ENCODE measurements around the gene GPRIN1. TPM values are rescaled to one million over a fixed set of nuclear protein-coding genes. Genes with fewer than 3 reads are reported as not detected.

Gene GPRIN1
- total RNA-seq, 1 donor from 2014 or later = 3.7 TPM

DNA sequence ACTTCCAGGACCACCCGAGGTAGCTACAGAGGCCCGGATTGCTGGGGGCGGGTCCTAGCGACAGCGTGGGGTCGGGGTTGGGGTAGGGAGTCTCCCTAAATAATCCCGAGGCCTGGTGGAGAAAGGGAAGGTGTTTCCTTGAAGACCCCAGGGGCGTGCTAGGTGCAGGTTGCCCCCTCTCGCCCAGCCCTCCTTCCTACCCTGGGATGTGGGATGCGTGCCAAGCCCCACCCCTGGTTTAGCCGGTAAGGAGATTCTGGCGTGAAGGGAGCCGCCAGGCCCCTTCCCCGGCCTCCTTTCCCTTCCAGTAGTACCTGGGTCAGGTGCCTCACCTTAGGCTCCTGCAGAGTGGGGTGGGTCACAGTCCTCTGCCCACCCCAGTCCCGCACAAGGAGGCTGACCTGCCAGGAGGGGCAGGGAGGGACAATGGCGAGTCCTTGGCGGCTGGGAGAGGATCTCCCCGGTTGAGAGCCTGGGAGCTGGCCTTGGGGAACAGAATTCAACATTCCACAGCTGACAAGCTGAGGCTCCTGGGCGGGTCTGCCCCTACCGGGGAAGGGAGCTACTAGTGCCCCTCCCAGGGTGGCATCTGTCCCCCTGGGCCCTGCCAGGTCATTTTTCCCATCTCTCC lies 38.0 kb upstream of the GPRIN1 start:
- peak overlapping the region; percentile 63 for H3K27ac Mint-ChIP-seq
- peaks cover 17% of the 10 kb centered on the region for H3K36me3 Mint-ChIP-seq (ENCODE audit: low read depth)
- H3K9me3 Mint-ChIP-seq = no peaks in the 10 kb centered on the region
- H3K27me3 Mint-ChIP-seq = no peaks in the 10 kb centered on the region
- peak; percentile 70 for DNase-seq
- peak overlapping the region; percentile 91 for H3K4me3 Mint-ChIP-seq
- H3K4me1 Mint-ChIP-seq = peaks cover 44% of the 10 kb centered on the region
- intact Hi-C loops (cut with micrococcal nuclease) = loop anchor here (1.0 to 5.0 kb wide), 5 partner anchors 29 to 439 kb away; partner anchors contain the start of genes RNF44 and UIMC1

DNA sequence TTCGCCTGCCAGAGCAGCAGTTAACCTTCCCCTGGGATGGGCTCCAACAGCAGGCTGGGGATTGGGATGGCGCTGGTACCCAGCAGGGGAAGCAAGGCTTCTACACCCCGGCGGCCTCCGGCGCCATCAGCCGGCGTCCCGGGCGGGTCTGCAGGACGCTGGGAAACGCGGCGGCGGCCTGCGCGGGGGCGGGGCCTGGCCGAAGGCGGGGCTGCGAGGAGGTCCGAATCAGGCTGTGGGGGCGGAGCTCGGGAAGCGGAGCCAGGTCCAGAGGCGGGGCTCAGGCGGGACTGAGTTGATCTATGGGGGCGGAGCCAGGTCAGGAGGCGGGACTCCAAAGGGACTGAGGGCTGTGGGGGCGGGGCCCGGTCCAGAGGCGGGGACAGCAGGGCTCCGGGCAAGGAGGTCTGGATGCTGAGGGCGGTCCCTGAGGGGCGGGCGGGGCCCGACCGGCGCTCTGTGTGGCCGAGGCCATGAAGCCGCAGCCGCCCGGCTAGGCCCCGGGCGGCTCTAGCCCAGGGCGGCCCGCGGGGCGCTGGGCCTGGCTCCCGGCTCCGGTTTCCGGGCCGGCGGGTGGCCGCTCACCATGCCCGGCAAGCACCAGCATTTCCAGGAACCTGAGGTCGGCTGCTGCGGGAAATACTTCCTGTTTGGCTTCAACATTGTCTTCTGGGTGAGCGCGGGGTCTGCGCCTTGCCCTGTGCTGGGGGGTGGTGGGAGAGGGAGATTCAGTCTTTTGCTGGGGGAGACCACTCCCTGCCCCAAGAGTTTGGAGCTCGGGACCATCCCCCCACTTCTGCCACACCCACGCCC lies 37.3 kb upstream of the GPRIN1 start, which contains the start of gene TSPAN17:
Gene TSPAN17, plus strand, starts transcription at position 455 of the 813 bp plus-strand sequence. Its CDS starts 132 bp downstream, at position 587.
- Mint-ChIP-seq H3K27ac (peak within 1 kb of the TSS; percentile 89), H3K4me3 (peak within 1 kb of the TSS; percentile 91), H3K4me1 (peaks cover 39% of the 10 kb centered on the region), H3K9me3 (no peaks in the 10 kb centered on the region), H3K36me3 (ENCODE audit: low read depth) (peaks cover 13% of the 10 kb centered on the region), H3K27me3 (no peaks in the 10 kb centered on the region)
- DNase-seq = peak; percentile 100
- intact Hi-C loops (cut with micrococcal nuclease) = loop anchor here (1.0 to 5.0 kb wide), 5 partner anchors 28 to 440 kb away; partner anchors contain the start of genes RNF44 and UIMC1

DNA sequence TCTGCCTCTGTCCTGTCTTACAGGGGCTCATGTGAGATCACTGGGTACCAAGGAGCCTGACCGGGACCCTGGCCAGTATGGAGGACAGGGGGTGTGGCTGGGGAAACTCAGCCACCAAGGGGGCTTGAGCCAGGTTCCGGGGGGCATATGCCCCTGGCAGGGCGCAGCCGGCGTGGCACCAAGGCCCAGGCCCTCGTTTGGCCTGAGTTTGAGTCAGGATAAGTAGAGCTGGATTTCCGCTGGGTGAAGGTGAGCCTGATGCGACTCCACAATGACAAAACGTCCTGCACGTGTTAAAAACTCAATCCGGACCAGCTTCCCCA lies 36.7 kb upstream of the GPRIN1 start:
- DNase-seq = no peak
- Mint-ChIP-seq H3K4me1 (peaks cover 38% of the 10 kb centered on the region), H3K27me3 (no peaks in the 10 kb centered on the region), H3K9me3 (no peaks in the 10 kb centered on the region), H3K36me3 (ENCODE audit: low read depth) (peaks cover 9% of the 10 kb centered on the region), H3K4me3 (peak overlapping the region; percentile 91), H3K27ac (peak overlapping the region; percentile 89)
- intact Hi-C loops (cut with micrococcal nuclease) = loop anchor here (1.0 to 5.0 kb wide), 5 partner anchors 27 to 441 kb away; partner anchors contain the start of genes RNF44 and UIMC1

DNA sequence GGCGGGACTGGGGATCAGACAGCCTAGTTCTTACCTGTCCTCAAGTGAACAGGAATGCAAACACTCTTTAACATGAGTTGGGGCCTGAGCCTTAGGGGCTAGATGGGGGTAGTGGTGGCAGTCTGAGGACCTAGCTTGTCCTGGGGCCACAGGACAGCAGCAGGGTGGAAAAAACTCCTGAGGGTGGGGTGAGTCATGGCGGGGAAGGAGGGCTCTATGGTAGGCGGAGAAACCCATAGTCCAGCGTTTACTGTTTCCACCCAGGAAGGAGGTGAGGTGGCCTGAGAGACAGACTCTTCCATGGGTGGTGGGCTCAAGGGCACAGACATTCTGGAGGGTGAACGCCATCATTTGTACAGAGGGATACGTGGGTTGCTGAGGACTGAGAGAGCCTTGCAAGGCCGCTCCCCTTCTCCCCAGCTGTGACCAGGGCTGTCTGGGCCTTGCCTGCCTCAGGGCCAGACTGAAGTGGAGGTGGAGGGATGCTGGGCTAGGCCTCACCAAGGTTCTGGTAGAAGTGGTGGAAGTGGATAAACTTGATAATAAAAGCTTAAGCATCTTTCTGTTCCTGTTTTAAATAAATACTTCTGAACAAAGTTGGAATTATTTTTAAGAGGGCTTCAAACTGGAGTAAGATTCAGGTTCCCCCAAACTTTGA lies 36.2 kb upstream of the GPRIN1 start:
- intact Hi-C loops (cut with micrococcal nuclease) = loop anchor here (2.0 to 5.0 kb wide), 2 partner anchors 109 to 361 kb away; partner anchors contain the start of genes RNF44 and UIMC1
- Mint-ChIP-seq H3K9me3 (no peaks in the 10 kb centered on the region), H3K27ac (peak overlapping the region; percentile 89), H3K27me3 (no peaks in the 10 kb centered on the region), H3K4me1 (peaks cover 35% of the 10 kb centered on the region), H3K4me3 (peak overlapping the region; percentile 91), H3K36me3 (ENCODE audit: low read depth) (peaks cover 6% of the 10 kb centered on the region)
- DNase-seq = no peak

DNA sequence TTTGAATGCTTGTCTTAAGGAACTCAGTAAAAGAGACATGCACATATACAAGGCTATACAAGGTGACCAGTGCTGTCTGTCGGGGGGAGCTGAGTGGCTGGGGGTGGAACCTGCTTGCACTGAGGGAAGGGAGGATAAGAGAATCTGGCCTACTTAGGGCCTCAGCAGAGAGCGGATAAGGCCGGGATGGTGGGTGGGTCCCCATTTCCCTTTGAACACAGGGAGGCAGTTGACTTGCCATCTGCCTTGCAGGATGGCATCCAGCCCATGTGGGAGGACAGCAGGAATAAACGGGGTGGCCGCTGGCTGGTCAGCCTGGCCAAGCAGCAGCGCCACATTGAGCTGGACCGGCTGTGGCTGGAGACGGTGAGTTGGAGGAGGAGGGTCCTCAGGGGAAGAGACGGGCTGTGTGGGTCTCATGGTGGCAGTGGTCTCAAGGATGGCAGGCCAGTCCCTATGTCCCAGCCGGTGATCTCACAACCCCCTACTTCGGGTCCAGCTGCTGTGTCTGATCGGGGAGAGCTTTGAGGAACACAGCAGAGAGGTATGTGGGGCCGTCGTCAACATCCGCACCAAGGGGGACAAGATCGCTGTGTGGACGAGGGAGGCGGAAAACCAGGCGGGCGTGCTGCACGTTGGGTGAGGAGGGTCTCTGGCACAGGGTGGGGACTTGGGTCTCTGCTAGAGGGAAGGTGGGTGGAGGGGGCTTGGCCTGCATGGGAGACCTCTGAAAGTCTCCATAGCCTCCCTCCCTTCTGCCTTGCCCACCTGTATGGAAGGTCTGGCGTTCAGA lies 35.1 kb upstream of the GPRIN1 start:
- H3K4me3 Mint-ChIP-seq = peak overlapping the region; percentile 45
- peaks cover 25% of the 10 kb centered on the region for H3K4me1 Mint-ChIP-seq
- no peak for DNase-seq
- H3K36me3 Mint-ChIP-seq (ENCODE audit: low read depth) = peaks cover 6% of the 10 kb centered on the region
- peak overlapping the region; percentile 10 for H3K27ac Mint-ChIP-seq
- no peaks in the 10 kb centered on the region for H3K9me3 Mint-ChIP-seq
- intact Hi-C loops (cut with micrococcal nuclease) = loop anchor here (5.0 kb wide), 1 partner anchor 362 kb away; the partner anchor contains the start of gene UIMC1
- H3K27me3 Mint-ChIP-seq = no peaks in the 10 kb centered on the region

DNA sequence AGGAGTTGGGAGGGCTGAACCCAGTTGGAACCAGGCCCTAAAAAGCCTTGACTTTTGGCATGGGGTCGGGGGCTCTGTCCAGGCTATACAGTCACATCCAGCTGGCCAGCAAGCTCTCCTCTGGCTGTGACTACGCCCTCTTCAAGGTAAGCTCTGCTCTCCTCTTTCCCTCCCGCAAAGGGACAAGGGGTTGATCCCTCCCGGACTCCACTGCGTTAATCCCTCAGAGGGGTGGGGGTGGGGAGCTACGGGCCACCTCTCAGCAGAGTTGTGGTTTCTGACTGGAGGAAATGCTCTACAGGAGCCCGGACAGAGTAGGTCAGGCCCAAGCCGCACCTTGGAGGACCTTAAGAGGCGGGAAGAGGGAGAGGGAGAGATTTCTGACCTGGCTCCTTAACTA lies 34.3 kb upstream of the GPRIN1 start:
- no peaks in the 10 kb centered on the region for H3K9me3 Mint-ChIP-seq
- no peak overlapping the region for H3K4me3 Mint-ChIP-seq
- intact Hi-C loops (cut with micrococcal nuclease) = no loop called here
- H3K27me3 Mint-ChIP-seq = no peaks in the 10 kb centered on the region
- H3K4me1 Mint-ChIP-seq = peaks cover 21% of the 10 kb centered on the region
- H3K27ac Mint-ChIP-seq = no peak overlapping the region
- peaks cover 4% of the 10 kb centered on the region for H3K36me3 Mint-ChIP-seq (ENCODE audit: low read depth)
- DNase-seq = no peak

DNA sequence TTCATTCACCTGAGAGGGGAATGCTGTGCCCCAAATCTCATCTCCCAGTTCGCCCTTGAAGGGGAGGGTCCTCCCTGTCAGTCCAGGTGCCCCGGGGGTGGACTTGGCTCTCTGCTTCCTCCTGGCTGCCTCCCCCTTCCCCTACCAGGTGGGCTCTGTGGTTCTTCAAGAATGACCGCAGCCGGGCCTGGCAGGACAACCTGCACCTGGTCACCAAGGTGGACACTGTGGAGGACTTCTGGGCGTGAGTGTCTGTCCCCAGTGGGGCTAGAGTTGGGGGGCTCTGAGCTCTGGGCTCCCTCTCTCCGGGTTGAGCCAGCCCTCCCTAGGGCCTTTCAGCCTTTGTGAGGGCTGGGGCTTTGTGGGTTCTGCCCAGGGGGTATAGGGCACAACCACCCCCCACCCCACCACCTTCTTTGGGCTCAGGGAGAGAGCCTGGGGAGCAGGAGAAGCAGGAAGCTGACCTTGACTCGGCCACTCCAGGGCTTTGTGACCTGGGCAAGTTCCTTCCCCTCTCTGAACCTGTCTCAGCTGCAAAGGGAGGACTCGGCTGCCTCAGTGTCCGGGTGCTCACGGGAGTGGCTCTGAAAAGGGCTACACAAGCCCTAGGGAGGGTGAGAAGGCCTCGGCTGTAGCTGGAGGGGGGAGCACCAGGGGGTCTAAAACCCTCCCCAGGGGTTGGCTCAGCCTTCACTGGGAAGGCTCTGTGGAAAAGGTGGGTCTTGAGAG lies 33.7 kb upstream of the GPRIN1 start:
- no peak for DNase-seq
- no peak overlapping the region for H3K4me3 Mint-ChIP-seq
- H3K9me3 Mint-ChIP-seq = no peaks in the 10 kb centered on the region
- peaks cover 2% of the 10 kb centered on the region for H3K27me3 Mint-ChIP-seq
- intact Hi-C loops (cut with micrococcal nuclease) = no loop called here
- H3K27ac Mint-ChIP-seq = no peak overlapping the region
- H3K36me3 Mint-ChIP-seq (ENCODE audit: low read depth) = peaks cover under 1% of the 10 kb centered on the region
- H3K4me1 Mint-ChIP-seq = peaks cover 15% of the 10 kb centered on the region

DNA sequence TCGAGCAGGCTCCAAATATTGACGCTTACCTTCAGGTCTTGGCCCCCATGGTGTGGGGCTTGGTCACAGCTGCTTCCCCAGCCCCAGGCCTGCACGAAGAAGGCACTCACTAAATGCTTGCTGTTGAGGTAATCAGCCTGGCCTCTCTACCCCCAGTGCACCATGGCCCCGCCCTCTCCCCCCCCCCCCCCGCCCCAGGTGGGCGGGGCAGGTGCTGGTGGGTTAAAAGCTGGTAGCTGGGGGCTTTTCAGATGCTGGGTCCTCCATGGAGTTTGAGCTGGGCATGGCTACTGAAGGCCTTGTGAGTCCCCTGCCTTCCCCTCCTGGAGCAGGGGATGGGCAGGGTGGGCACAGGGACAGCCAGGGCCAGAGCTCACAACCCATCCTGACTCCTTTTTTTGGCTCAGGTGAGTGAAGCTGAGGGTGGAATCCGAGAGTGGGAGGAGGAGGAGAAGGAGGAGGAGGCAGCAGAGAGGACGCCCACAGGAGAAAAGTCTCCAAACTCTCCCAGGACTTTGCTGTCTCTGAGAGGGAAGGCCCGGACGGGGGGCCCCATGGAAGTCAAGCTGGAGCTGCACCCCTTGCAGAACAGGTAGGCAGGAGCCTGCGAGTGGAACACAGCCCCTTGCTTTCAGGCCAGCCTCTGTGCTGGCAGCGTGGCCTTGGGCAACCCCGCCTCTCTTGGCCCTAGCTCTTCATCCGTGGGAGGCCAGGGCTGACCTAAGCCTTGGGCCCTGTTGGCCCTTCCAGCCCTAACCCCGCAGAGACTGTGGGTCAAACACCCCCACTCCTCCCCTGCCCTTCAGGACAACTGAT lies 32.9 kb upstream of the GPRIN1 start:
- Mint-ChIP-seq H3K36me3 (ENCODE audit: low read depth) (no peaks in the 10 kb centered on the region), H3K4me1 (peaks cover 10% of the 10 kb centered on the region), H3K27ac (no peak overlapping the region), H3K27me3 (peaks cover 6% of the 10 kb centered on the region), H3K4me3 (no peak overlapping the region), H3K9me3 (no peaks in the 10 kb centered on the region)
- DNase-seq = no peak
- intact Hi-C loops (cut with micrococcal nuclease) = no loop called here

DNA sequence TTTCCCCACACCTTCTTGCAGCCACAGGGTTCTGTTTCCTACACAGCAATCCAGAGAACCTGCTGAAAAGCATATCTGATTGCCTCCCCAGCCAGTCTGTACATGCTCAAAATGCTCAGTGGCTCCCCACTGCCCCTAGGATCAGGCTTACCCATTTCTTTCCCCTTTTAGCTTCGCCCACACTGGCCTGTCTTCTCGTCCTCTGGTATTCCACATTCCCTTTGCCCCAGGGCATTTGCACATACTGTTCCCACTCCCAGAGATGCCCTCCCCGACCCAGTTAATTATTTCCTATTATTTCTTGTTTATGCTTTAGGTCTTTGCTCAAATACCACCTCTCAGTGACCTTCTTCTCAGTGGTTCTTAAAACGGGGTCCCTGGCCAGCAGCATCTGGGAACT lies 30.7 kb upstream of the GPRIN1 start:
- no peak overlapping the region for H3K4me3 Mint-ChIP-seq
- H3K27ac Mint-ChIP-seq = no peak overlapping the region
- DNase-seq = no peak
- peaks cover 21% of the 10 kb centered on the region for H3K27me3 Mint-ChIP-seq
- intact Hi-C loops (cut with micrococcal nuclease) = no loop called here
- no peaks in the 10 kb centered on the region for H3K9me3 Mint-ChIP-seq
- H3K4me1 Mint-ChIP-seq = no peaks in the 10 kb centered on the region
- no peaks in the 10 kb centered on the region for H3K36me3 Mint-ChIP-seq (ENCODE audit: low read depth)

DNA sequence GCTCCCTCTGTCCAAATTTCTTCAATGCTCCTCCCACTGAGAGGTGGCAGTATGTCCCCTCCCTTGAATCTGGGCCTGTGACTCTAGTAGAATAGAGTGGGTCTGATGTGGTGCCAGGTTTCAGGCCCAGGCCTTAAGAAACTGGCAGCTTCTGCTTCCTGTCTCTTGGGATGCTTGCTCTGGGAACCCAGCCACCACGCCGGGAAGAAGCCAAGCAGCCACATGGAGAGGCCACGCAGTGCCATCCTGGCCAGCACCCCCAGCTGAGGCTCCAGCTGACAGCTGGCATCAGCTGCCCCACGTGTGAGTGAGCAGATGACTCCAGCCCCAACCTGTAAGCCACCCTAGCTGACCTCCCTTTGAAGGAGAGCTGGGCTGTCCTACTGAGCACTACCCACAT lies 30.0 kb upstream of the GPRIN1 start:
- intact Hi-C loops (cut with micrococcal nuclease) = no loop called here
- DNase-seq = no peak

DNA sequence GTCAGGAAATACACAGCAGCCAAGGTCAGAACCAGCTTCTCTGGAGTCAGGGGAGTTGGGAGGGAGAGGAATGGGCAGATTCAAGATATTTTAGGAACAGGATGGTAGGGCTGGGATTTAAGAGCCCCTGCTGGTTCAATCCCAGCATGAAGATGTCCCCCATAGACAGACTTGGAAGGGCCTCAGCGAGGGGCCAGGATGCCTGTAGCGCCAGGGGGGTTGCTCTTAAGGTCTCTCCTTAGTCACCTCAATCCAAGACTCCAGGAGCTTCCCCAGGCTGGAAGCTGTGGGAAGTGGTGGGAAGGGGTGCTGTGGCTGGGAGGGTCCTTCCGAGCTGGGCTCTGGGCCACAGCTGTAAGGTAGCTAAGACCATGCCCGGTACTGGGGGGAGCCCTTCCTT lies 29.3 kb upstream of the GPRIN1 start:
- no peak for DNase-seq
- Mint-ChIP-seq H3K4me1 (no peaks in the 10 kb centered on the region), H3K9me3 (no peaks in the 10 kb centered on the region), H3K4me3 (no peak overlapping the region), H3K27ac (no peak overlapping the region), H3K27me3 (peaks cover 31% of the 10 kb centered on the region), H3K36me3 (ENCODE audit: low read depth) (no peaks in the 10 kb centered on the region)
- intact Hi-C loops (cut with micrococcal nuclease) = no loop called here

More for the DNA sequence above, 30.0 kb upstream of the GPRIN1 start:
- Mint-ChIP-seq H3K27me3 (peaks cover 27% of the 10 kb centered on the region), H3K4me3 (no peak overlapping the region), H3K36me3 (ENCODE audit: low read depth) (no peaks in the 10 kb centered on the region), H3K27ac (no peak overlapping the region), H3K4me1 (no peaks in the 10 kb centered on the region), H3K9me3 (no peaks in the 10 kb centered on the region)

DNA sequence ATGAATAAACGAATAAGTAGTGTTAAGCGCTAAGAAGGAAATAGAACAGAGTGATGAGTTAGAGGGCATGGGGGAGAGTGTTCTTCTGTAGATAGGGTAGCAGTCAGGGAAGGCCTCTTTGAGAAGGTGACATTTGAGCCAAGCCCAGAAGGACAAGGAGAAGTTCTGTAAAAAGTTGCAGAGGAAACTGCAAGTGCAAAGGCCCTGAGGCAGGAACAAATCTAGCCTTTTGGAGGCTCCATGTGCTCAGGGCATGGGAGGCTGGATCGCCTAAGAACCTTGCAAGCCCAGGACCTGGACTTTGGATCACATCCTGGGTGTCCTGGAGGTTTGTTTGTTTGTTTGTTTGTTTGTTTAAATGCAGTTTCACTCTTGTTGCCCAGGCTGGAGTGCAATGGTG lies 28.5 kb upstream of the GPRIN1 start:
- no peak for DNase-seq
- Mint-ChIP-seq H3K27ac (no peak overlapping the region), H3K4me3 (no peak overlapping the region), H3K9me3 (no peaks in the 10 kb centered on the region), H3K36me3 (ENCODE audit: low read depth) (no peaks in the 10 kb centered on the region), H3K27me3 (peaks cover 39% of the 10 kb centered on the region), H3K4me1 (no peaks in the 10 kb centered on the region)
- intact Hi-C loops (cut with micrococcal nuclease) = no loop called here
